ENCODE results near the gene SLF2. TPM values are rescaled to one million over a fixed set of nuclear protein-coding genes. Genes with fewer than 3 reads are reported as not detected.
"Not testable (repeated sequence)": the region's sequence is repeated elsewhere in the genome, so short reads cannot be mapped to it uniquely, and the experiment has no call there.

The SLF2 gene
- total RNA-seq, 1 experiment from 2014 or later, result 43.0 TPM

DNA sequence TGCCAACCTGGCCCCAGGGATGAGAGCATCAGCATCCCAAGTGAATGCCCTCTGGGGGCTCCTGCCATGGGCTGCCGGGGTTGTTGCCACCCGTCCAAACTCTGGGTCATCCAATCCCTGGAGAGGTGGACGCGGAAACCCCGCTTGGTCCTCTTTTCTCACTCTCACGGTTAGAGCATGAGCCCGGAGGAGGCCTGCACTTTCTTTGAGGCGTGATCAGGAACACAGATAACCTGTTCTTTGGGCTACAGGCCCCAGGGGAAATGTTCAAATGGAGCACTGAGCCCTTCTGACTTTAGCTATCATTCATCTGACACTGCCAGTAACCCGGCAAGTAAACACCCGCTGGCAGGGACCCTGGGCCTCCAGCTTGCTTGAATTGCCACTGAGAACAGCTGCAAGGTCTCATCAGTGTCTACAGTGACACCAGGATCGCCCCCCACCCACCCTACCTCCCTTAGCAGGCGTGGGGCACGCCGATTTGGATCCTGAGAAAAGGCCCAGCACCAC, 29.4 kb upstream of the SLF2 start:
- Histone ChIP-seq H3K9me2 (ENCODE audit: insufficient read depth) (no peaks in the 10 kb centered on the region), H3K36me3 (ENCODE audit: control insufficient read depth in 1 of 2, insufficient read depth in 2 of 2, low read length in 2 of 2) (no peaks in the 10 kb centered on the region), H2AFZ (ENCODE audit: low read depth, low read length, poor library complexity, severe bottlenecking) (no peak overlapping the region), H3K9ac (ENCODE audit: low read length) (no peak overlapping the region), H3K27me3 (ENCODE audit: insufficient read depth, low read length) (no peaks in the 10 kb centered on the region), H3K27ac (ENCODE audit: low read depth, low read length) (no peak overlapping the region), H3K4me3 (replicated peaks in 1 of 2; ENCODE audit: low read depth in 1 of 2, low read length in 2 of 2) (no peak overlapping the region), H3K4me1 (ENCODE audit: control insufficient read depth in 1 of 2, insufficient read depth in 2 of 2, low read length in 2 of 2) (peaks cover 3 to 18% of the 10 kb centered on the region in 2 experiments; a peak in 3 of 4 replicates), H3K9me3 (ENCODE audit: control insufficient read depth in 1 of 2, insufficient read depth in 1 of 2, low read depth in 1 of 2, low read length in 2 of 2) (no peaks in the 10 kb centered on the region), H3K79me2 (ENCODE audit: insufficient read depth, low read length) (no peaks in the 10 kb centered on the region), H3K4me2 (ENCODE audit: low read length) (no peak overlapping the region), H4K20me1 (ENCODE audit: insufficient read depth) (no peaks in the 10 kb centered on the region)
- no TSS peak for BruUV-seq (replicated peaks)
- CTCF ChIA-PET, result interaction anchor here (1.0 kb wide), 1 partner anchor 12 kb away, joined by 3 read pairs; no protein-coding TSS in a partner anchor
- TF ChIP-seq ELF1 (IDR thresholded peaks at IDR 0.05; ENCODE audit: borderline replicate concordance, low read depth), result no peak
- TF ChIP-seq, protein P1, sequence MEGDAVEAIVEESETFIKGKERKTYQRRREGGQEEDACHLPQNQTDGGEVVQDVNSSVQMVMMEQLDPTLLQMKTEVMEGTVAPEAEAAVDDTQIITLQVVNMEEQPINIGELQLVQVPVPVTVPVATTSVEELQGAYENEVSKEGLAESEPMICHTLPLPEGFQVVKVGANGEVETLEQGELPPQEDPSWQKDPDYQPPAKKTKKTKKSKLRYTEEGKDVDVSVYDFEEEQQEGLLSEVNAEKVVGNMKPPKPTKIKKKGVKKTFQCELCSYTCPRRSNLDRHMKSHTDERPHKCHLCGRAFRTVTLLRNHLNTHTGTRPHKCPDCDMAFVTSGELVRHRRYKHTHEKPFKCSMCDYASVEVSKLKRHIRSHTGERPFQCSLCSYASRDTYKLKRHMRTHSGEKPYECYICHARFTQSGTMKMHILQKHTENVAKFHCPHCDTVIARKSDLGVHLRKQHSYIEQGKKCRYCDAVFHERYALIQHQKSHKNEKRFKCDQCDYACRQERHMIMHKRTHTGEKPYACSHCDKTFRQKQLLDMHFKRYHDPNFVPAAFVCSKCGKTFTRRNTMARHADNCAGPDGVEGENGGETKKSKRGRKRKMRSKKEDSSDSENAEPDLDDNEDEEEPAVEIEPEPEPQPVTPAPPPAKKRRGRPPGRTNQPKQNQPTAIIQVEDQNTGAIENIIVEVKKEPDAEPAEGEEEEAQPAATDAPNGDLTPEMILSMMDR (IDR thresholded peaks at IDR 0.05 in 2 of 3, conservative IDR thresholded peaks at IDR 0.05 in 1 of 3; ENCODE audit: borderline replicate concordance in 1 of 3, insufficient read depth in 1 of 3, low read depth in 2 of 3, low read length in 2 of 3), result no peak
- TF ChIP-seq, protein P2, sequence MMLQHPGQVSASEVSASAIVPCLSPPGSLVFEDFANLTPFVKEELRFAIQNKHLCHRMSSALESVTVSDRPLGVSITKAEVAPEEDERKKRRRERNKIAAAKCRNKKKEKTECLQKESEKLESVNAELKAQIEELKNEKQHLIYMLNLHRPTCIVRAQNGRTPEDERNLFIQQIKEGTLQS (IDR thresholded peaks at IDR 0.05), result no peak
- no peak for TF ChIP-seq CBX3 (IDR thresholded peaks at IDR 0.05; ENCODE audit: low read depth)
- TF ChIP-seq CEBPB (IDR thresholded peaks at IDR 0.05; ENCODE audit: low read depth), result no peak
- no peak for TF ChIP-seq SIN3A (IDR thresholded peaks at IDR 0.05; ENCODE audit: low read depth)
- no peak for TF ChIP-seq POLR2A (IDR thresholded peaks at IDR 0.05; ENCODE audit: borderline replicate concordance, extremely low read depth, insufficient read depth, insufficient read length)
- TF ChIP-seq SRF (IDR thresholded peaks at IDR 0.05; ENCODE audit: low read depth), result no peak
- no peak for TF ChIP-seq TCF7L2 (IDR thresholded peaks at IDR 0.05; ENCODE audit: borderline replicate concordance, extremely low read depth, insufficient read depth, insufficient read length)
- TF ChIP-seq, protein P3, sequence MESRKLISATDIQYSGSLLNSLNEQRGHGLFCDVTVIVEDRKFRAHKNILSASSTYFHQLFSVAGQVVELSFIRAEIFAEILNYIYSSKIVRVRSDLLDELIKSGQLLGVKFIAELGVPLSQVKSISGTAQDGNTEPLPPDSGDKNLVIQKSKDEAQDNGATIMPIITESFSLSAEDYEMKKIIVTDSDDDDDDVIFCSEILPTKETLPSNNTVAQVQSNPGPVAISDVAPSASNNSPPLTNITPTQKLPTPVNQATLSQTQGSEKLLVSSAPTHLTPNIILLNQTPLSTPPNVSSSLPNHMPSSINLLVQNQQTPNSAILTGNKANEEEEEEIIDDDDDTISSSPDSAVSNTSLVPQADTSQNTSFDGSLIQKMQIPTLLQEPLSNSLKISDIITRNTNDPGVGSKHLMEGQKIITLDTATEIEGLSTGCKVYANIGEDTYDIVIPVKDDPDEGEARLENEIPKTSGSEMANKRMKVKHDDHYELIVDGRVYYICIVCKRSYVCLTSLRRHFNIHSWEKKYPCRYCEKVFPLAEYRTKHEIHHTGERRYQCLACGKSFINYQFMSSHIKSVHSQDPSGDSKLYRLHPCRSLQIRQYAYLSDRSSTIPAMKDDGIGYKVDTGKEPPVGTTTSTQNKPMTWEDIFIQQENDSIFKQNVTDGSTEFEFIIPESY (IDR thresholded peaks at IDR 0.05; ENCODE audit: extremely low read depth, insufficient replicate concordance, low read length), result no peak
- no peak for TF ChIP-seq FOSL1 (IDR thresholded peaks at IDR 0.05; ENCODE audit: low read depth)
- TF ChIP-seq YY1 (IDR thresholded peaks at IDR 0.05; ENCODE audit: extremely low read depth, insufficient replicate concordance, low read depth, low read length), result no peak
- TF ChIP-seq SP1 (IDR thresholded peaks at IDR 0.05; ENCODE audit: low read depth), result no peak
- no peak for TF ChIP-seq ZFX (IDR thresholded peaks at IDR 0.05)
- TF ChIP-seq EZH2phosphoT487 (IDR thresholded peaks at IDR 0.05; ENCODE audit: borderline replicate concordance), result no peak
- POLR2A ChIA-PET, result interaction anchor here (0.6 kb wide), 1 partner anchor 136 kb away, joined by 3 read pairs; no protein-coding TSS in a partner anchor
- DNase-seq (ENCODE audit: low read depth, low spot score) (no peak), ATAC-seq (no peak)
- intact Hi-C loops (cut with micrococcal nuclease), result no loop called here
- RAD21 ChIA-PET (ENCODE audit: low non-redundant PET in 1 of 2, low total read pairs in 2 of 2, uncharacterized antibody in 2 of 2, unreplicated experiment in 2 of 2), result no interaction called here

DNA sequence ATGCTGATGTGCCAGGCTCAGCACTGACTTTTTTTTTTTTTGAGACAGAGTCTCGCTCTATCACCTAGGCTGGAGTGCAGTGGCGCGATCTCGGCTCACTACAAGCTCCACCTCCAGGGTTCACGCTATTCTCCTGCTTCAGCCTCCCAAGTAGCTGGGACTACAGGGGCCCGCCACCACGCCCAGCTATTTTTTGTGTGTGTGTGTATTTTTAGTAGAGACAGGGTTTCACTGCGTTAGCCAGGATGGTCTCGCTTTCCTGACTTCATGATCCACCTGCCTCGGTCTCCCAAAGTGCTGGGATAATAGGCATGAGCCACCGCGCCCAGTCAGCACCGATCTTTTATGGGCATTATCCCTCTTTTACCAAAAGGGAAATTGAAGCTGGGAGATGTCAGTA, 27.2 kb upstream of the SLF2 start:
- H3K9me2 ChIP-seq (ENCODE audit: insufficient read depth); ATAC-seq; H3K27me3 ChIP-seq (ENCODE audit: insufficient read depth, low read length); RAD21 ChIA-PET (ENCODE audit: low non-redundant PET in 1 of 2, low total read pairs in 2 of 2, uncharacterized antibody in 2 of 2, unreplicated experiment in 2 of 2); POLR2A ChIA-PET; H3K4me3 ChIP-seq (replicated peaks in 1 of 2; ENCODE audit: low read depth in 1 of 2, low read length in 2 of 2); DNase-seq (ENCODE audit: low read depth, low spot score); H3K4me2 ChIP-seq (ENCODE audit: low read length); H4K20me1 ChIP-seq (ENCODE audit: insufficient read depth); H2AFZ ChIP-seq (ENCODE audit: low read depth, low read length, poor library complexity, severe bottlenecking); BruUV-seq (replicated peaks); H3K27ac ChIP-seq (ENCODE audit: low read depth, low read length); H3K9ac ChIP-seq (ENCODE audit: low read length); H3K36me3 ChIP-seq (ENCODE audit: control insufficient read depth in 1 of 2, insufficient read depth in 2 of 2, low read length in 2 of 2); H3K79me2 ChIP-seq (ENCODE audit: insufficient read depth, low read length); intact Hi-C loops (cut with micrococcal nuclease); H3K9me3 ChIP-seq (ENCODE audit: control insufficient read depth in 1 of 2, insufficient read depth in 1 of 2, low read depth in 1 of 2, low read length in 2 of 2): not testable (repeated sequence)
- peaks cover 18 to 33% of the 10 kb centered on the region in 2 experiments for H3K4me1 ChIP-seq (ENCODE audit: control insufficient read depth in 1 of 2, insufficient read depth in 2 of 2, low read length in 2 of 2)
- CTCF ChIA-PET, result interaction anchor here (1.1 to 1.2 kb wide), 2 partner anchors 8 to 367 kb away, joined by 3 read pairs; no protein-coding TSS in a partner anchor

All from HCT116 (cell line).